Stimulated activated CD4-positive, alpha-beta T cell treated with anti-CD3 and anti-CD28 coated beads, Interleukin-1b, Interleukin-23, amount 100 ng/mL, for 4 hours (primary cell): ENCODE measurements around the gene SRSF4.
"Not testable (repeated sequence)": the region's sequence is repeated elsewhere in the genome, so short reads cannot be mapped to it uniquely, and the experiment has no call there.

ENCODE experiments used
- DNase-seq, 2 donors: peaks; one replicate each; pipeline ENCODE4 v3.0.0-alpha.2; 2020; ENCODE audit warnings: low read depth in 2 of 2

SRSF4 gene

GRCh38 chr1:29181413-29182225, at the start of gene SRSF4:
TSS of gene SRSF4 (minus strand) at chr1:29181900. CDS start at chr1:29181752, 148 bp downstream.
- peak; percentile 97 to 98 for DNase-seq

GRCh38 chr1:29230553-29231378, 49.1 kb upstream of the SRSF4 start, which contains the start of gene MECR:
TSS of gene MECR (minus strand) at chr1:29230934. CDS start at chr1:29230906, 28 bp downstream.
- DNase-seq: peak; percentile 93

GRCh38 chr1:29230204-29230552, 48.5 kb upstream of the SRSF4 start:
- DNase-seq: no peak

- DNase-seq: no peak
These were observed 45.8 kb upstream of the SRSF4 start for GRCh38 chr1:29227511-29227910.

DNA sequence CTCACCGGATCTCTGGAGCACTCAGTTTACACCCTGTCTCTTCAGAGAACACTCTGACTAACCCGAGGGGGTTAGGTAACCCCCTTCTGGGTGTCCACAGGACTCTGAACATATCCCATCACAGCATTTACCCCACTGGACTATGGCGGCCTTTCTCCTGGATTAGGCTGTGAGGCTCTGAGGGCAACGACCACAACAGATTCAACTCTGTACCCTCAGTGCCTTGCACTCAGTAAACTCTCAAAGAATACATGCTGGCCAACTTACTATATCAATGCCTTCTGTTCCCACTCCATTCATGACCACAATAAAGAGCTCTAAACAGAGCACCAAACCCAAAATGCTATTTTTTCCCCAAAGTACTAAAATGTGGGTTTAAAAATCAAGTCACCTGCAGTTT, 43.7 kb upstream of the SRSF4 start:
- DNase-seq: no peak

GRCh38 chr1:29224356-29224837, 42.7 kb upstream of the SRSF4 start:
- DNase-seq: no peak

DNA sequence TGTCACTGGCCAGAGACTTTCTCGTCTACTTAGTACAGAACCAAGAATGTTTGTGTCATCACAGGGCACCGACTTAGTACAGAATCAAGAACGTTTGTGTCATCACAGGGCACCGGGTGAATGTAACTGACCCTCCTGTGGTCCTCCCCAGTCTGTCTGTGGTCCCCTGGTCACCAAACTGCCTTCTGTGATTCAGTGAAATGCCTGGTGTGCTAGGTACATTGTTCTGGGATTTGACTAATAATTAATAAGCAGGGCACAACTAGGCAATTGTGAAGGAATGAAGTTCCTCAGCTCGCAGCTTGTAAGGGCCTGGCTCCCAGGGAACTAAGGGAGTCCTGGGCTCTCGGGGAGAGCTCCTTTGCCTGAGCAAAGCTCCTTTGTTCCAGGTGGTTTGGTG, 41.8 kb upstream of the SRSF4 start:
- no peak for DNase-seq

GRCh38 chr1:29222686-29223085, 41.0 kb upstream of the SRSF4 start:
- DNase-seq: no peak

DNA sequence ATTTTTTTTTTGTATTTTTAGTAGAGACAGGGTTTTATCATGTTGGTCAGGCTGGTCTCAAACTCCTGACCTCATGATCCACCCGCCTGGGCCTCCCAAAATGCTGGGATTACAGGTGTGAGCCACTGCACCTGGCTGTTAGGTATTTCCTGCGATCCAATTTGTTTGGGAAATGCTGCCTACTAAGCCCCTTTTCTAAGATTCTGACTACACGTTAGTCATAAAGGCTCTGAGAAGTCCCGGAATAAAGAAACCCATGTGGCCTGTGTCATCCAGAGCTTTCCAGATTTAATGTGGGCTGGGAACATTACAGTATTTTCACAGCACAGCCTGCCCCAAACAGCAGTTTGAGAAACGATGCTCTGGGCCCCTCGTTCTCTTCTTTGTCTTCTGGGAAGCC, 40.6 kb upstream of the SRSF4 start:
- DNase-seq: not testable (repeated sequence)

DNA sequence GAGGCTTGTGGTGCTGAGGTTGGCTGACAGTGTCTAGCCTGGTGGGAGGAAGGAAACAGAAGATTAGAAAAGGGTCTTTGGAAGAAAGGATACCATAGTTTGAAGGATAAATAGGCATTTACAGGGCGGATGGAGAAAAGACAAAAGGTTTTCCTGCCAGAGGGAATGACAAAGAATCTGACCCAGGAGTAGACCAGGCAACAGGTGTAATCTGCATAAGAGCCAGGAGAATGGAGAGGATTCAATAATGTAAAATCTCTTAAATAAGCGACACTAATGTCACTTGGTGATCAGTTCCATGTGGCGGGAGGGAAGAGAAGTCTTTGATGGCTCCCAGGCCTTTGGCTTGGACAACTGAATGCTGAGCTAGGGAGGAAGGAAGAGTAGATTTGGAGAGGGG, 39.6 kb upstream of the SRSF4 start:
- no peak for DNase-seq

DNA sequence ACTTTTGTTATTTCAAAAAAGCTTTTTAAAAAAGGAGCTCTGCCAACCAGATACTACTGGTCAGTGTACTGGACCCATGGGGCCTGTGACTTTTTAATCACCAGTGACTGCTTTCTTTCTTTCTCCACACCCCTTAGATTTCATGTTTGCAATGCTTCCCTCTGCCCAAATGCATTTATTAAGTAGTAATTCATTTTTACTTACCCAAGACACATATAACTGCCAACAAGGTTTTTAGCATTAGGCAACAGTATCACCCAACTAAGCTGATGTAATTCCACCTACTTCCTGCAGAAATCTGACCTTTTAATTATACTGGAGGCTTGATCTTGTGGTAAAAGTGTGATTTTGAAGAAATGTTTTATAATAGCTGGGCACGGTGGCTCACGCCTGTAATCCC, 36.5 kb upstream of the SRSF4 start:
- DNase-seq: no peak

GRCh38 chr1:29217633-29218032, 35.9 kb upstream of the SRSF4 start:
- no peak for DNase-seq

GRCh38 chr1:29213055-29213454, 31.4 kb upstream of the SRSF4 start:
- DNase-seq: no peak

DNA sequence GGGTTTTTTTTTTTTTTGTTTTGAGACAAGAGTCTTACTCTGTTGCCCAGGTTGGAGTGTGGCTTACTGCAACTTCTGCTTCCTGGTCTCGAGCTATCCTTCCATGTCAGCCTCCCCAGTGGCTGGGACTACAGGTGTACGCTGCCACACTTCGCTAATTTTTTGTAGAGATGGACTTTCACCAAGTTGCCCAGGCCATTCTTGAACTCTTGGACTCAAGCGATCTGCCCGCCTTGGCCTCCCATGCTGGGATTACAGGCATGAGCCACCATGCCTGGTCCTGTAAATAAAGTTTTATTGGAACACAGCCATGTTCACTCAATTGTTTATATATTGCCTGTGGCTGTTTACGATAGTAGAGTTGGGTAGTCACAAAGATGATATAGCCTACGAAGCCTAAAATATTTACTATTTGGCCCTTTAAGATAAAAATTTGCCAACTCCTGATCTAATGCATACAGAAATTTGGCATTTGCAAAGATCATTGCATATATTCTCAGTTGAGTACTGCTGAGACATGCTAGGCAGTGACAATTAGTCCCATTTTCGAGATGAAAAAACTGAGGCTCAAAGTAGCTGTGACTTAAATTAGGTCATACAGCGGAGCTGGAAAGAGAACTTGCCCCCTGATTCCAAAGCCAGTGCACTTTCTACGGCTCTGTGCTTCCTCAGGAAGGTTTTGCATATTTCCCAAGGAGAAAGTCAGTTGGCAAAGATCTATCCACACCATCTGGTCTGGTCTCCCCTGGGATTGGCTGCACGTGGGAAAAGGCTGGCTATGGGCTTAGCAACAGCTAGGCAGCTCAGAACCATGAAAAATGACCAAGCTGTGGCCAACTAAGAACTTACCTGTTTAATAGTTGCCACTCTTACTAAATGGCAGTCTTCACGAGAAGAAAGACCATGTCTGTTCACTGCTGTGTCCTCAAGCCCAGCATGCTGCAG, 29.7 kb upstream of the SRSF4 start:
- DNase-seq: no peak

- no peak for DNase-seq
These were observed 28.8 kb upstream of the SRSF4 start for GRCh38 chr1:29210278-29211085.

- DNase-seq: no peak
These were observed 27.5 kb upstream of the SRSF4 start for GRCh38 chr1:29209173-29209572.

DNA sequence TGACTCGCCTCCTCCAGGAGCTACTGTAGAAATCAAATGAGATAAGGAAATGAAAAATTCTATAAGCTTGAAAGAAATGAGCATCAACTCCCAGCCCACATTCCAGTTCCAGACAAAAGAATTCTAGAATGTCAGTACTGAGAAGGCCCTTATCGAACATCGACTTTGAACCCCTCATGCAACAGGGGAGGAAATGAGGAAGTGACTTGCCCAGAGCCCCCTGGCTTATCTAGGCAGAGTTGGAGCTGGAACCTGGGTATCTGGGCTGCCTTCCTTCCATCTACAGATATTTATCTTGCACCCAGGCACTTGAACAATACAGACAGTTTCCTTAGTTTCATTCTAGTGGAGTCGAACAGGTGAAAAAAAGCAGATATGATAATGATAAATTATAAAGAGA, 26.7 kb upstream of the SRSF4 start:
- DNase-seq: no peak

DNA sequence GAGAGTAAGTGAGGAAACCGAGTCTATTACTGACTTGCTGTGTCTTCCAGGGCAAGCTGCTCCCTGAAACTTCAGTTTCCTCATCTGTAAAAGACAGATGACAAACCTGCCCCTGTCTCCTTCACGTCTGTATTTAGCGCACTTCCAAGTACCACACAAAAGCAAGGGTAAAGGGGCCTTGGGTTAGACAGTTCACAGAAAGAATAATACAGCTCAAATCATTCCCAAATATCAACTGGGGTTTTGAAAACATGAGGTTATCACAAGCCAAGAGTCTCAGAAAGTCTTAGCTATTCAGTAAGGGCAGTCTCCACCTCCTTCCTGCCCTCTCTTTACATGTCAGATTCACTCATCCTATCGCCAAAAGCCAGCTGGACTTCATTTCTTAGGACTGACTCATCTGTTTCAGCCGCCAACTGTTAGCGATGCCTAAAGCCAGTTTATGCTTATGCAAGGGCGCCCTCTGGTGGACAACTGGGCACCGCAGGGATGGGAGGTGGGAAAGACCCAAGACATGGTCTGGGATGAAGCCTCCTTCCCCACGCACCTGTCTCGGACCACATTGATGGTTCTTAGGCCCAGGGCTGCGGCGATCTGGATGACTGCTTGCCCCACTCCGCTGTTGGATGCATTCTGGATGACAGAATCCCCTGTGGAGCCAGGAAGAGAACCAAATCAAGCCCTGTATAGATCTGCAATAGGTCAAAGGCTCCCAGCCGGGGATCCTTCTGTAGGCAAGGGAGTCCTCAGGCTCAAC, 21.1 kb upstream of the SRSF4 start:
- DNase-seq: peak; percentile 90 to 92

DNA sequence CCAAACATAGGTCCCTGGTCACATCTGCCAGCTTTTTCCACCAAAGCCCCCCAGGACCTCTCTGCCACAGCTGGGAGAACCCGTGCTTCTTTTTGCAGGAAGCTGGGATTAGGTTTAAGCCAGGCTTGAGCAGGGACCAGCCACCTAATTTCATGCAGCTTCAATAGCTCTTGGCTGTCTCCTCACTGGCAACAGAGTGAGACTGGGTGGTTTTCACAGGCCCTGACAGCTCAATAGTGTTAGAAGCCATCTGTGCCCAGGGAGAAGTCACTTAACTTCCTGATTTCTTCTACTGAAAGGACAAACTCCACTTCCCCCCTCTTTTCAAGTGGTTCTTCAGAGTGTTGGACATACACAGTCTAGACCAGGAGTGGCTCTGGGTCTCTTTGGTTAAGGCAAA, 20.4 kb upstream of the SRSF4 start:
- DNase-seq: no peak

DNA sequence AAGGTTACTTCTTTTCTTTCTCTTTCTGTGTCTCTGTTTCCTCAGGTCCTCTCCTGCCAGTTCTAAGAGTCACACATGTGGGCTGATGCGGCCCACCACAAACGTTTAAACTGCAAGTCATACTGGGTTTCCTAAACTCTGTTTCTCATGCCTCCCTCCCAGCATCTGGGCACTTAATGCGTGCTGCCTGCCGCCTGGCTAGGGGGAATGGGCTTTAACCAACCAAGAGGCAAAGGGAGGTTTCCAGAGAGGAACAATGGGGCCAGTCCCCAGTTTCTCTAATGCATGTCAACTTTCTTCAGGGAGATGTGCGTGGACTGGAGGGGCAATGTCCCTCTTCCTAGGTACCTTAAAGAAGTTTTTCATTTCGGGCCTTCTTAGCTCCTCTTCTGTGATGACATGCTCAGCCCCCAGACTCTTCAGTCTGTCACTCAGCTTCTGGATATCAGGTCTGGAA, 19.9 kb upstream of the SRSF4 start:
- no peak for DNase-seq
